ENCODE data around the gene SELENOO.
A peak's percentile ranks its signal among the peaks of the same experiment; 100 is the strongest.

Gene SELENOO

GRCh38 chr22:50180727-50181521 is 19.9 kb upstream of the SELENOO start:
- no peak overlapping the region for H3K27ac ChIP-seq (ENCODE audit: low read depth, low read length)
- no peak overlapping the region for H3K9ac ChIP-seq (ENCODE audit: low read length)
- peaks cover 17% of the 10 kb centered on the region; the same call in 1 of the 2 replicates for H3K4me1 ChIP-seq (ENCODE audit: control insufficient read depth, insufficient read depth, low read length)
- no peak overlapping the region for H3K4me3 ChIP-seq (ENCODE audit: low read depth, low read length)
- H3K36me3 ChIP-seq (ENCODE audit: control insufficient read depth, insufficient read depth, low read length) = no peaks in the 10 kb centered on the region
- H3K27me3 ChIP-seq (ENCODE audit: control insufficient read depth, insufficient read depth, low read length) = no peaks in the 10 kb centered on the region
- H3K9me3 ChIP-seq (ENCODE audit: control insufficient read depth, insufficient read depth, low read depth, low read length) = no peaks in the 10 kb centered on the region

GRCh38 chr22:50182176-50183081 is 18.4 kb upstream of the SELENOO start:
- Histone ChIP-seq H3K36me3 (ENCODE audit: control insufficient read depth, insufficient read depth, low read length) (no peaks in the 10 kb centered on the region), H3K4me1 (ENCODE audit: control insufficient read depth, insufficient read depth, low read length) (peaks cover 14% of the 10 kb centered on the region; the same call in 1 of the 2 replicates), H3K27ac (ENCODE audit: low read depth, low read length) (no peak overlapping the region), H3K27me3 (ENCODE audit: control insufficient read depth, insufficient read depth, low read length) (no peaks in the 10 kb centered on the region), H3K9ac (ENCODE audit: low read length) (no peak overlapping the region), H3K9me3 (ENCODE audit: control insufficient read depth, insufficient read depth, low read depth, low read length) (no peaks in the 10 kb centered on the region), H3K4me3 (ENCODE audit: low read depth, low read length) (no peak overlapping the region)

GRCh38 chr22:50183141-50183971 is 17.5 kb upstream of the SELENOO start:
- Histone ChIP-seq H3K9me3 (ENCODE audit: control insufficient read depth, insufficient read depth, low read depth, low read length) (no peaks in the 10 kb centered on the region), H3K4me3 (ENCODE audit: low read depth, low read length) (no peak overlapping the region), H3K9ac (ENCODE audit: low read length) (no peak overlapping the region), H3K27ac (ENCODE audit: low read depth, low read length) (no peak overlapping the region), H3K4me1 (ENCODE audit: control insufficient read depth, insufficient read depth, low read length) (peaks cover 14% of the 10 kb centered on the region; the same call in 1 of the 2 replicates), H3K27me3 (ENCODE audit: control insufficient read depth, insufficient read depth, low read length) (no peaks in the 10 kb centered on the region), H3K36me3 (ENCODE audit: control insufficient read depth, insufficient read depth, low read length) (no peaks in the 10 kb centered on the region)

GRCh38 chr22:50184004-50184901 is 16.6 kb upstream of the SELENOO start:
- H3K27ac ChIP-seq (ENCODE audit: low read depth, low read length) = no peak overlapping the region

GRCh38 chr22:50184902-50185374 is 15.9 kb upstream of the SELENOO start:
- Histone ChIP-seq H3K4me1 (ENCODE audit: control insufficient read depth, insufficient read depth, low read length) (peaks cover 15% of the 10 kb centered on the region; the same call in 1 of the 2 replicates), H3K27ac (ENCODE audit: low read depth, low read length) (no peak overlapping the region), H3K36me3 (ENCODE audit: control insufficient read depth, insufficient read depth, low read length) (no peaks in the 10 kb centered on the region), H3K9me3 (ENCODE audit: control insufficient read depth, insufficient read depth, low read depth, low read length) (no peaks in the 10 kb centered on the region), H3K4me3 (ENCODE audit: low read depth, low read length) (peak overlapping the region; percentile 69), H3K27me3 (ENCODE audit: control insufficient read depth, insufficient read depth, low read length) (no peaks in the 10 kb centered on the region), H3K9ac (ENCODE audit: low read length) (peak overlapping the region; percentile 39)

More at GRCh38 chr22:50184004-50184901, 16.6 kb upstream of the SELENOO start:
- no peaks in the 10 kb centered on the region for H3K9me3 ChIP-seq (ENCODE audit: control insufficient read depth, insufficient read depth, low read depth, low read length)
- H3K4me3 ChIP-seq (ENCODE audit: low read depth, low read length) = peak overlapping the region; percentile 69
- H3K27me3 ChIP-seq (ENCODE audit: control insufficient read depth, insufficient read depth, low read length) = no peaks in the 10 kb centered on the region
- peaks cover 14% of the 10 kb centered on the region; the same call in 1 of the 2 replicates for H3K4me1 ChIP-seq (ENCODE audit: control insufficient read depth, insufficient read depth, low read length)
- H3K36me3 ChIP-seq (ENCODE audit: control insufficient read depth, insufficient read depth, low read length) = no peaks in the 10 kb centered on the region
- no peak overlapping the region for H3K9ac ChIP-seq (ENCODE audit: low read length)

GRCh38 chr22:50185375-50186087 is 15.3 kb upstream of the SELENOO start, which contains the start of gene TRABD:
TSS of gene TRABD (plus strand) at chr22:50185913. CDS start at chr22:50193061, 7,148 bp downstream.
- no peaks in the 10 kb centered on the region for H3K9me3 ChIP-seq (ENCODE audit: control insufficient read depth, insufficient read depth, low read depth, low read length)
- H3K27ac ChIP-seq (ENCODE audit: low read depth, low read length) = no peak within 1 kb of the TSS
- H3K9ac ChIP-seq (ENCODE audit: low read length) = peak within 1 kb of the TSS; percentile 71
- peak within 1 kb of the TSS; percentile 69 for H3K4me3 ChIP-seq (ENCODE audit: low read depth, low read length)
- no peaks in the 10 kb centered on the region for H3K27me3 ChIP-seq (ENCODE audit: control insufficient read depth, insufficient read depth, low read length)
- H3K36me3 ChIP-seq (ENCODE audit: control insufficient read depth, insufficient read depth, low read length) = no peaks in the 10 kb centered on the region
- peaks cover 20% of the 10 kb centered on the region; the same call in 1 of the 2 replicates for H3K4me1 ChIP-seq (ENCODE audit: control insufficient read depth, insufficient read depth, low read length)

GRCh38 chr22:50186181-50186714 is 14.6 kb upstream of the SELENOO start:
- Histone ChIP-seq H3K27ac (ENCODE audit: low read depth, low read length) (no peak overlapping the region), H3K27me3 (ENCODE audit: control insufficient read depth, insufficient read depth, low read length) (no peaks in the 10 kb centered on the region), H3K9me3 (ENCODE audit: control insufficient read depth, insufficient read depth, low read depth, low read length) (no peaks in the 10 kb centered on the region), H3K36me3 (ENCODE audit: control insufficient read depth, insufficient read depth, low read length) (no peaks in the 10 kb centered on the region), H3K9ac (ENCODE audit: low read length) (peak overlapping the region; percentile 71), H3K4me3 (ENCODE audit: low read depth, low read length) (peak overlapping the region; percentile 52), H3K4me1 (ENCODE audit: control insufficient read depth, insufficient read depth, low read length) (peaks cover 24% of the 10 kb centered on the region; the same call in 1 of the 2 replicates)

GRCh38 chr22:50186761-50187523 is 13.9 kb upstream of the SELENOO start:
- no peaks in the 10 kb centered on the region for H3K27me3 ChIP-seq (ENCODE audit: control insufficient read depth, insufficient read depth, low read length)
- no peaks in the 10 kb centered on the region for H3K36me3 ChIP-seq (ENCODE audit: control insufficient read depth, insufficient read depth, low read length)
- no peaks in the 10 kb centered on the region for H3K9me3 ChIP-seq (ENCODE audit: control insufficient read depth, insufficient read depth, low read depth, low read length)
- peaks cover 24% of the 10 kb centered on the region; the same call in 1 of the 2 replicates for H3K4me1 ChIP-seq (ENCODE audit: control insufficient read depth, insufficient read depth, low read length)
- H3K9ac ChIP-seq (ENCODE audit: low read length) = peak overlapping the region; percentile 71
- no peak overlapping the region for H3K27ac ChIP-seq (ENCODE audit: low read depth, low read length)
- peak overlapping the region; percentile 52 for H3K4me3 ChIP-seq (ENCODE audit: low read depth, low read length)

Data from HUES6 (cell line).